GM19372 (cell line): ENCODE results near the gene IL13.
"Not testable (repeated sequence)": the region's sequence is repeated elsewhere in the genome, so short reads cannot be mapped to it uniquely, and the experiment has no call there.

ENCODE experiments used
- ATAC-seq: cut with Tn5 transposase; IDR thresholded peaks from one replicate; pipeline ENCODE4 v1.9.1; 2021; ENCODE audit warnings: mild to moderate bottlenecking, low read depth, moderate library complexity; ENCODE audit not compliant: unreplicated experiment

The IL13 gene

DNA sequence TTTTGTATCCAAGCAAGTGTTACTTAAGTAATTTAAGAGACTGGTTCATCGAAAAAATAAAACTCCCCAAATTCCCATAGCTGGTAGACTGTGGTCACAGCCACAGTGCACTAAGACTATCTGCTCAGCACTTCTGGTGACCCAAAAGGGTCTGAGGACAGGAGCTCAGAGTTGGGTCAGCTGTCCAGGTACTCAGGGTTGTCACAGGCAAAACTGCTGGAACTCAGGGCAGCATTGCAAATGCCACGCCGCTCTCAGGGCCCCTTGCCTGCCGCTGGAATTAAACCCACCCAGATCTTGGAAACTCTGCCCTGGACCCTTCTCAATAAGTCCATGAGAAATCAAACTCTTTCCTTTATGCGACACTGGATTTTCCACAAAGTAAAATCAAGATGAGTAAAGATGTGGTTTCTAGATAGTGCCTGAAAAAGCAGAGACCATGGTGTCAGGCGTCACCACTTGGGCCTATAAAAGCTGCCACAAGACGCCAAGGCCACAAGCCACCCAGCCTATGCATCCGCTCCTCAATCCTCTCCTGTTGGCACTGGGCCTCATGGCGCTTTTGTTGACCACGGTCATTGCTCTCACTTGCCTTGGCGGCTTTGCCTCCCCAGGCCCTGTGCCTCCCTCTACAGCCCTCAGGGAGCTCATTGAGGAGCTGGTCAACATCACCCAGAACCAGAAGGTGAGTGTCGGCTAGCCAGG is at the start of gene IL13:
TSS of gene IL13 (plus strand) at position 498 of the 705 bp plus-strand sequence. CDS start at position 512, 14 bp downstream.
- ATAC-seq: no peak

DNA sequence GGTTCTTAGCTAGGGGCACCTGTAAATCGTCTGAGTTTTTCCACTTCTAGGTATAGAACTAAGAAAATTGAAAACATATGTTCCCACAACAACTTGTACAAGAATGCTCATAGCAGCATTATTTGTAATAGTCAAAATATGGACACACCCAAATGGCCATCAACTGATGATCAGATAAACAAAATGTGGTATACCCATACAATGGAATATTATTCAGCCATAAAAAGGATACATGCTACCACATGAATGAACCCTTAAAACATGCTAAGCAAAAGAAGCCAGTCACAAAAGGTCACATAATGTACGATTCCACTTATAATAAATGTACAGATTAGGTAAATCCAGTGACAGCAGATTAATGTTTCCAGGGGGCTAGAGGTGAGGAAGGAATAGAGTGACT is 46.0 kb upstream of the IL13 start:
- ATAC-seq: no peak

DNA sequence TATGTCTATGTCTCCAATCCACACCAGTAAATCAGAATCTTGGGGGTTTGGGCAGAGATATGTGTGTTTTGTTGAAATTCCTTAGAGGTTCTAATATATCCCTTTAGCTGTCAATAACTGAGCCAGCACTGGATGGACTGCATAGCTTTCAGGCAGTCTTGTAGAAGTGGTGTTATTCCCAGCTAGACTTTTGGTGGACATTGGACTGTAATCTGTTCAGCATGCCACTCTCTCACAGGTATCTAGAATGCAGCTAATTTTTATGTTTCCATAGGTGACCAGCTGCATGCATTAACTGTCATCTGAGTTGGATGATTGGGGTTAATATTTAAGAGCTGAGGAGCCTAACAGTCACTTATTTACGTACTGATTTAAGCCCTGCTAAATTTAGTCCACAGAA is 45.1 kb upstream of the IL13 start:
- ATAC-seq: no peak

DNA sequence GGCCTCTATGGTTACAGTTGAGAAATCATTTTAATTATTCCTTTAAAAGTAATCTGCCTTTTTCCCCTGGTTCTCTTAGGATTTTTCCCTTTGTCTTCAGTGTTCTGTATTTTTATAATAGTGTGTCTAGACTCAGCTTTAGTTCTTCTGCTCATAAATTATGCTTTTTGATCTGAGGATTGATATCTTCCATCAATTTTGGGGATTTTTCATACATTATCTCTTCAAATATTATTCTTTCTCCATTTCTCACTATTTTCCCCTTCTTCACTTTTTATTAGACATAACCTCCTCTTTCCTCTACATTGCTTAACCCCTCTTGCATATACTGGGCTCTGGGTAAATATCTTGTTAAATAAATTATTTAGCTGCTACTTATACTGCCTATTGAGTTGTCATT is 36.3 kb upstream of the IL13 start:
- no peak for ATAC-seq

DNA sequence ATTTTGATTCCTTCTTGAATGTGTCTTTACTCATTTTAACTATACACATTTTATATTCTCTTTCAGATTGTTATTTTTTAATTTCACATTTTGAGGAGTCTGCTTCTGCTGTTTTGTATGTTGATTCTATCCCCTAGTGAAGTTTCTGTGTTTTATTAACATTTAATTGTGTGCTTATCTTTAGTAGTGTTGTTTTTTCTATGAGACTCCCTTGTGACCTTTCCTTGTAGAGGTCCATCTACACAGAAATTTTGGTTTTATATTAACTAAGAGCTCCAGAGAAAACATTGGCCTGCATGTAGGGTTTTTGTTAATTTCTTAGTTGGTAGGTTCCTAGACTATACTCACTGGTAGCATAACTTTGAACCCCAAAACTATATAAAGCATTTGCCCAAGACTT is 35.4 kb upstream of the IL13 start:
- no peak for ATAC-seq

DNA sequence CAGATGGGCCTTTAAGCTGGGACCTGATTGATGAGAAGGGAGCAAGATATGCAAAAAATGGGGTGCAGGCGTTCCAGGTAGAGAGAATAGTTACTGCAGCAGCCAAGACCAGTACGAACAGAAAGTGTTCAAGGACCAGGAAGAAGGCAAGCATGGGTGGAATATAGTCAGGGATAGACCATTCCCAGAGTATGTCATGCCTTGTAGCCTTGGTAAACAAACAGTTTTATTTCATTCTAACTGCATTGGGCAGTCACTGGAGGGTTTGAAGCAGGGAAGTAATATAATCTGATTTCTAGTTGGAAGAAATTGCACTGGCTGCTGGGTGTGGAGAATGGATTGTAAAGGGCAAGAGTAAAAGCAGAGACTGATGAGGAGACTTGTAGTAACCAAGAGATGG is 30.5 kb upstream of the IL13 start:
- ATAC-seq: no peak

DNA sequence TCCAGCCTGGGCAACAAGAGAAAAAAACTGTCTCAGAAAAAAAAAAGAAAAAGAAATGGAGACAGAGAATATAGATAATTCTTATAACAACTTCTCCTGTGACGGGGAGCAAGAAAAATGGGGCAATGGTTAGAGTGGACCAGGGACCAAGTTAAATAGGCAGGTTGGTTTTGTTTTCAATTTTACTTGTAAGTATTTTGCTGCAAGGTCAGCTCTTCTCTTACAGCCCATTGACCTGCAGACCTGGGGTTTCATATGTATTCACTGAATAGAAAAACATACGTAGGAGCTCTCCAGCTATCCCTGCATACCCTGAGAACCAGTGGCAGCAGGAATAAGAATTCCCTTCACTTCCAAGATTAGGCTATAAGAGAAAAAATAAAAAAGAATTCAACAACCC is 29.2 kb upstream of the IL13 start:
- no peak for ATAC-seq

DNA sequence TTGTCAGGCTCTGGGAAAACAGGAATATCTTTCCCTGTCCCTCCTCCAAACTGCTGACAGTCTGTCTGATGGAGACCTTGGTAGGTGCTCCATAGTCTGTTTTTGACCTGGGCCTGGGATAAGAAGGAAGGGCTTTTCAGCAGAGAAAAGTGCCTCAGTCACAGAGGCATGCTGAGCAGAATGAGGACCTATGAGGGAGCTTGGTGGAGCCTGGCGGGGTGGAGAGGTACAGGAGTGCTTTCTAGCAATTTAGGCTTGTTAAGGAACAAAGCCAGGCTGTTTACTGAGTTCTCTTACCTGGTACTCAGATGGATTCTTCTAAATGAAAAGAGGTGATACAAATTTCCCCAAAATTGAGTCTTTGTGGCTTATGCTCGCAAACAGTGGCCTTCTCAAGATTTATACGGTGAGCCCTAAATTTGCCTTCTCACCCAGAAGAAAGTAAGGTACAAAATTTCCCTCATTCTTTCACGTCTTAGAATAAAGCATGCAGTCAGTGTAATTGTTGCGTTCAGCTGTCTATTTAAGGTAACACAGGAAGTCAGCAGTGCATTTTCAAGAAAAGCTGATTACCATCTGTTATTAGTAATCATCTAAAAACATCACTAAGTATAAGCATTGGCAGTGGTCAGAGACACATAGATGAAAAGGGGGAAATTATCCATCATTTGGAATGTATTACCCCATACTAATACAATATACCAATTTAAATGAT is 28.6 kb upstream of the IL13 start:
- ATAC-seq: no peak

DNA sequence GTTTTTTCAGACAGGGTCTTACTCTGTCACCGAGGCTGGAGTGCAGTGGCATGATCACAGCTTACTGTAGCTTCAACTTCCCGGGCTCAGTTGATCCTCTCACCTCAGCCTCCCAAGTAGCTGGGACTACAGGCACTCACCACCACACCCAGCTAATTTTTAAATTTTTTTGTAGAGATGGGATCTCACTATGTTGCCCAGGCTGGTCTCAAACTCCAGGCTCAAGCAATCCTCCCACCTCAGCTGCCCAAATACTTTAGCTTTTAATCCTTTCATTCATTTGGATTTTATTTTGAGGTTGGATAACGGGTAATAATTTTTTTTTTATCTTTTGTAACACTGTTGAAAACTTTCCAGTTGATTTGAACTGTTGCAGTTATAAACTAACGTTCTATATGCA is 24.4 kb upstream of the IL13 start:
- ATAC-seq: not testable (repeated sequence)

DNA sequence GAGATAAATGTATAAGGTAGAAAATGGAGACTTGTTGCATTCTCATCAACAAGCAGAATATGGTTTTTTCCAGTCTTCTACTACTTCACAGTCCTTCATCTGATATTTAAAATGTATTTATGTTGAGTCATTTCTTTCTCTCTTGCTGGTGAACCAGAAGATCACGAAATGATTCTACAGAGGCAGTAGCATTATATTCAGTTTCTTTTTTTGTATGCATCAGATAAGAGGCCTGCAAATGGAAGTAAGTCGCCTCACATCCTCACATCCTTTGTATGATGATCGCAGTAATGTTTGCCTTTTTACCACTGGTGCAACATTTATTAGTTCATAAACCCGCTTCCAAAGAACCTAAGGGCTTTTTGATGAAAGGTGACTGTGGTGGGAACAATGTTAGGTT is 22.1 kb upstream of the IL13 start:
- no peak for ATAC-seq

DNA sequence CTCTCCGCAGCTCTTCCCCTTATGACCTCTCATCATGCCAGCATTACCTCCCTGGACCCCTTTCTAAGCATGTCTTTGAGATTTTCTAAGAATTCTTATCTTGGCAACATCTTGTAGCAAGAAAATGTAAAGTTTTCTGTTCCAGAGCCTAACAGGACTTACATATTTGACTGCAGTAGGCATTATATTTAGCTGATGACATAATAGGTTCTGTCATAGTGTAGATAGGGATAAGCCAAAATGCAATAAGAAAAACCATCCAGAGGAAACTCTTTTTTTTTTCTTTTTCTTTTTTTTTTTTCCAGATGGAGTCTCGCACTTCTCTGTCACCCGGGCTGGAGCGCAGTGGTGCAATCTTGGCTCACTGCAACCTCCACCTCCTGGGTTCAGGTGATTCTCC is 20.7 kb upstream of the IL13 start:
- no peak for ATAC-seq

DNA sequence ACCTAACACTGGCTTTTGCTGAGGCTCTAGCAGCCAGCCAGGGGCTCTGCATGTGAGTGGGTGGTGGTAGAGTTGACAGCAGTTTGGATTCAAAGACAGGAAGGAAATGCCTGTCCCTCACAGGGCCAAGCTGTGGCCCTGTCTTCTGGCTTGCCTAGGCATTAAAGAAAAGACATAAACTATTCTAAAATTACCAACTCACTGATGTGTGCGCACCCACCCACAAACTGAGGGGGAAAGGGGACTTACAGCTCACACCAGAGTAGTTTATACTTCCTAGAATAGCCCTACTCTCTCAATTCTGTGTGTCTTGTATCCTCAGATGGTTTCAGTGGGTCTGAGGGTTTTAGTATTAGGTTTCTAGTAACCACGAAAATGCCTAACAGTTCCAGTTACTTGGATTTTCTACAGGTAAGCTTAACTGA is 18.3 kb upstream of the IL13 start:
- ATAC-seq: peak; percentile 59

DNA sequence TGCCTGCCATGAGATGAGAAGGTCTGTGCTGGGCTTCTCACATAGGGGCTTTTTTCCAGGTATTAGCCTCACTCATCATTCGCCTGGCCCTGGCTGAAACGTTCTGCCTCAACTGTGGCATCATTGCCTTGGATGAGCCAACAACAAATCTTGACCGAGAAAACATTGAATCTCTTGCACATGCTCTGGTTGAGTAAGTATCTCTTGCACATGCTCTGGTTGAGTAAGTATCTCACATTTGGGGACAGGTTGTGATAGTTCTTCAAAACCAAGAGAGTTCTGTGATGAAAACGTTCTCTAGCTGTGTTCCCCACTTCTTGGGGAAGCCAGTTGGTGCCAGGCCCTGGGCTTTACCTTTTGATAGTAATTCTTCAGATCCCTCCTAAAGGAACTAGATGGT is 17.4 kb upstream of the IL13 start:
- no peak for ATAC-seq

DNA sequence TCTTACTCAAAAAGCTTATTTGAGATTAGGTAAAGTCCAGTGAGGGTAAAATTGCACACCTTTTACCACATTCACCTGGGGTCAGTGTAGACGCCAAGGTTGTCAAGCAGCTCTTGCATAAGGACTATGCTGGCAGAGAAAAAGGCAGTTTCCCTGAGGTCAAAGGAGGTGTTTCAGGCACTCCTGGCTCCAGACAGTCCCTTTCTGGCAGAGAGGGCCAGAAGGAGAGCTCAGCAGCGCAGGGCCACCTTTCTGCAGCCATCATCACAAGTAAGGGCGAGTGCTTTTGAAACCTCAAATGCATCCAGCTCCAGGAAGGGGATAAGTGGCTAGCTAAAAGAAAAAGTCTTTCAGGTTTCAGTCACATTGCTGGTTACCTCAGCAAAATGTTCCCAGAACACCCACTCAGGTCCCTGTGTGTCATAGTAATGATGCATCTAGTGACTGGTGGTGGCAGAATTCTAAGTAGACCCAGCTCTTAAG is 16.7 kb upstream of the IL13 start:
- ATAC-seq: no peak

DNA sequence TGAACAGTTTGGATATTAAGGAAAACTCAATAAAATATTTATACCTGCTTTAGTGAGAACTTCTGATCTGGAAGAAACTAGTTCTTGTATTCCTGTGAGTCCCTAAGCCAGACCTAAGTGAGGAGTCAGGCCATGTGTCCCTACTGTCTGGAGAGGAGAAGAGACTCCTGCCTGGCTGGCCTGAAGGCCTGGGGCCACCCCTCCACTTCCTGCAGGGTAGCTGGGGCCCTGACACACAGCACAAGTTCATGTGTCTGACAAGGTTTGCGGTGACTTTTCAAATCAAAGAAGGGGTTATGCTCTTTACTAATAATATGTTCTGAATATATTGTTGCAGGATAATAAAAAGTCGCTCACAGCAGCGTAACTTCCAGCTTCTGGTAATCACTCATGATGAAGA is 16.1 kb upstream of the IL13 start:
- ATAC-seq: no peak

DNA sequence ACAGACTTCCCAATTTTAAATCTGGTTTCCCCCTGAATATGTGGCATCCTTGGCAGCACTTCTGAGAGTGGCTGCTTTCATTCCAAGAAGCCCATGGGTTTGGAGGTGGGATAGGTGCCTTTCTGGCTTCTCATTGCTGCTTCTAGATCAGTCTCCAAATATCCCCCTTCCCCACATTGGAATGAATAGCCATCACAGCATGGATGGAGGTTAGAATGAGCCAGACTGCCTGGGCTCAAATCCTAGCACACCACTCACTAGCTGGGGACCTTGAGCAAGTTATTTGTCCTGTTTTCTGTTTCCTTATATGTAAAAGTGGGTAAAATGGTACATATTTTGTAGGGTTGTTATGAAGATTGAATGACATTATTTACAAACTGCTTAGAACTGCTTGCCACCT is 13.8 kb upstream of the IL13 start:
- no peak for ATAC-seq

DNA sequence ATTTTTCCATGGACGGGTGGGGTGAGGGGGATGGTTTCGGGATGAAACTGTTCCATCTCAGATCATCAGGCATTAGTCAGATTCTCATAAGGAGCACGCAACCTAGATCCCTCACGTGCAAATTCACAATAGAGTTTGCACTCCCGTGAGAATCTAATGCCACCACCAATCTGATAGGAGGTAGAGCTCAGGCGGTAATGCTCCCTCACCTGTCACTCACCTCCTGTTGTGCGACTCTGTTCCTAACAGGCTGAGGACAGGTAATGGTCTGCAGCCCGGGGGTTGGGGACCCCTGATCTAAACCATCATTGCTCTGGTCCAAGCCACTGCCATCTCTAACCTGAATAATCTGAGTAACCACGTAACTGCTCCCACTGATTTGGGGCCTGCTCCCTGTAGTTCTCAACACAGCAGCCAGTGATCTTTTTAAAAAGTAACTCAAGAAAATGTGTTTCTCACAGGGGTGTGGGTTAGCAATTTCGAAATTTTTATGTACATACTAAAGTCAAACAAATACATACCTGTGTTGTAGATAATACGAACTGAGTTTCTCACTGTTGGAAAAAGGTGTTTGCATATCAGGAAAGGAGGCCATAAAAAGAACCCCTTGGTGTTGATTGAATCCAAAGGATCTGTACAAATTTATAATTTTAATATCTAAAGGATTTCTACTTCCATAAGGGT is 11.2 kb upstream of the IL13 start:
- ATAC-seq: no peak

DNA sequence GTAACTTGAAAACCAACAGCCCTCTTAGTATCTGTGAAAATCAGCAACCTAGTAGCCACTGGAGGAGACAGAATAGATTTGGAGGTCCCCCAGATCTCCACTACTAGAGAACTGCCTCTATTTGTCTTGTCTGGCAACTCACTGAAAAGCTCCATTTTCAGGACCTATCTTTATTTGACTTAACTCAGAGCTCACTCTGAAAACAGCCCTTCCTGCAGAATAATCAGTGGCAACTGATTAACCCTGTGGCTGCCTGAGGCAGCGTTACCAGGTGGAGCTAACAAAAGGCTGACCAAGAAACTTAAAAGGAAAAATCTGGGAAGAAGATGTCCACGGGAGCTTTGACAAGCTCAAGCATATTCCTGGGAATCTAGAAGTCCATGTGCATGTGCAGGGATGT is 10.5 kb upstream of the IL13 start:
- no peak for ATAC-seq

DNA sequence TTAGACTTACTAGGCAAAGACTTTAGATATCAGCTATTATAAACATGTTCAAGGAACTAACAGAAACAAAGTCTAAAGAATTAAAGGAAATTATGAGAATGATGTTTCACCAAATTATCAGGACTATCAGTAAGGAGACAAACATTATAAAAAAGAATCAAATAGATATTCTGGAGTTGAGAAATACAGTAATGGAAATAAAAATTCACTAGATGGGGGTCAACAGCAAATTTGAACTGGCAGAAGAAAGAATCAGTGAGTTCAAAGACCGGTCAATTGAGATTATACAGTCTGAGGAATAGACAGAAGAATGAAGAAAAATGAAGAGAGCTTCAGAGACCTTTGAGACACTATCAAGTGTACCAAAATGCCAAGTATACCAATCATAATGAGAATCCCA is 9.6 kb upstream of the IL13 start:
- ATAC-seq: no peak

DNA sequence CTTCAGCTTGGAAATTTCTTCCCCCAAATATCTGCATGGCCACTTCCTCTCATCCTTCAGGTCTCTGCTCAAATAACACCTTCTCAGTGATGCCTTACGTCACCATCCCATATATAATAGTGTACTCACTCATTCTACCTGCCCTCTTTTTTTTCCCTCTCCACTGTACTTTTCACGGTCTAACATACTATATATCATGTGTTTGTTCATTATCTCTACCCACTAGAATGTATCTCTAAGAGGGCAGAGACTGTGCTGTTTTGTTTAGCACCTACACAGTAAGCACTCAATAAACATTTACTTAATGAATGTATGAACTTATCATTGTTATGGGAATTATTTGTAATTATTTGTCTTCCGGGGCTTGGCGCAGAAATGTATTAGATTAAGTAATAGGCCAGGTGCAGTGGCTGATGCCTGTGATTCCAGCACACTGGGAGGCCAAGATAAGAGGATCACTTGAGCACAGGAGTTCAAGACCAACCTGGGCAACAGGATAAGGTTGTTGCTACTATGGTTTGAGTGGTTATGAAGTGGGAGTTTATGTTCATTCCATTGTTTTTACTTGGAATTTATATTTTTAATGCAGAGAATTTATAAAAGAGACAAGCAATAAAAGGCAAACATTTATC is 6.0 kb upstream of the IL13 start:
- no peak for ATAC-seq

DNA sequence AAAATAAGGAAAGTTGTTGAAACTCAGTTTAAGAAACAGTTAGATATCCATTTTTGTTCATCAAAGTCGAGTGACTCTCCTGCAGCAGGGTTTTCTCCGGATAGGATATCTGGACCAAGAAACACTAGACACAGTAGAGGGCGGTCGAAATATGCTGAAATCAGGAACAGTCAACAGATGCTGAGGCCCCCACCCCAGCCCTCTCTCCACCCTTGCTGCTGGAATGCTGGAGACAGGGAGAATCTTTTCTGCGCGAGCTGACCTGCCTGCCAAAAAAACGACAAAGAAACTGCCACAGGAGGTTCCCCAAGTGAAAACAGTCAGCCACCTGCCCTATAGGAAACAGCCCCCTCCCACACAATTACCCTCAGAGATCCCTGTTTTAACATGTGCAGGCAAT is 4.3 kb upstream of the IL13 start:
- no peak for ATAC-seq
